ENCODE measurements around the gene KRTAP19-8. TPM values are rescaled to one million over a fixed set of nuclear protein-coding genes. Genes with fewer than 3 reads are reported as not detected.

The KRTAP19-8 gene
- total RNA-seq, 4 donors from 2014 or later, result not detected

- intact Hi-C loops (cut with DNase I; ENCODE audit: low total_unique reads), result no loop called here
- Histone ChIP-seq H3K27me3 (no peaks in the 10 kb centered on the region), H3K4me3 (no peak overlapping the region), H3K36me3 (no peaks in the 10 kb centered on the region), H3K4me1 (no peaks in the 10 kb centered on the region), H3K9me3 (no peaks in the 10 kb centered on the region), H3K27ac (no peak overlapping the region)
- no peak for DNase-seq
- in situ Hi-C loops (cut with MboI; ENCODE audit: low pct_ligation_motif_present in 1 of 4, low pct_unique_long_range_greater_than_20kb in 1 of 4, low sequenced_read_pairs in 3 of 4), result no loop called here
- WGBS, 2 donors (ENCODE audit: low coverage in 1 of 2), result 50 to 75% methylated on average over 1 of the region's 1 CpG
- TF ChIP-seq EP300 (IDR thresholded peaks at IDR 0.05; ENCODE audit: low read depth) (no peak), POLR2AphosphoS5 (IDR thresholded peaks at IDR 0.05) (no peak), CTCF (IDR thresholded peaks at IDR 0.05) (no peak), POLR2A (IDR thresholded peaks at IDR 0.05) (no peak)
Observed at GRCh38 chr21:31042080-31042464, 3.8 kb upstream of the KRTAP19-8 start.

DNA sequence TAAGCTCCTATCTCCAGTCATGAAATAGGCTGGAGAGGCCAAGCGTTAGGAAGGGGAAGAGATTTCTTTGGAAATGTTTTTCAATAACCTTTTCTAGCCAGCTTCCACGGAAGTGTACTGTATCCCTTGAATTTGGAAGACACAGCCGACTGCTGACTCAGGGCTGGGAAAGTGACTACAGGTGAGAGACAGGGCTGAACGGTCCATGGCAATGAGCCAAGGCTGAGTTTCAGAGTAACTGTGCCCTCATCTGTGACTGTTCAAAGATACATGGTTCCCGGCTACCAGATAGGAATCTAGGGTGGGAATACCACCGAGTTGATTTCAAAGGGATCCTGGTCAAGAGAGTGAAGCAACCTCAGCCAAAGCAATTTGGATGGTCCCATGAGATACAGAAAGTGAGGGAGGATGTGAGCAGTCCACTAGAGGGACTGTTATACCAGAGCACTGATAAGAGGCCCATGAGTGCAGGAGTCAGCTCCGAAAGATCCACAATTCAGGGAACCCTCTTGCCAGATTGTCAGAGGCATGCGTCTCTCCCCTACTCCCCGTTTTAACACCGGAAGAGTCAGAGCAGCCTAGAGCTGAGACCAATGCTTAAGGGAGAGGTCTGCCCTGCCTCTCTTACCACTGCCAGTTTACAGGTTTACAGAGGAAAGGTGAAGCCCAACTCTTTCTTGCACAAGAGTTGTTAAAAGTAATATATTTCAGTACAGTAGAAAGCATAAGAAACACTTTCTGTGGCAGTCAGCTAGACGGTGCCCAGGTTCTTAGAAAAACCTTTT, 3.2 kb upstream of the KRTAP19-8 start:
- no peaks in the 10 kb centered on the region for H3K27me3 ChIP-seq
- no peak overlapping the region for H3K27ac ChIP-seq
- in situ Hi-C loops (cut with MboI; ENCODE audit: low pct_ligation_motif_present in 1 of 4, low pct_unique_long_range_greater_than_20kb in 1 of 4, low sequenced_read_pairs in 3 of 4) (no loop called here), intact Hi-C loops (cut with DNase I; ENCODE audit: low total_unique reads) (no loop called here)
- TF ChIP-seq POLR2AphosphoS5 (IDR thresholded peaks at IDR 0.05) (no peak), POLR2A (IDR thresholded peaks at IDR 0.05) (no peak), CTCF (IDR thresholded peaks at IDR 0.05) (no peak), EP300 (IDR thresholded peaks at IDR 0.05; ENCODE audit: low read depth) (no peak)
- no peaks in the 10 kb centered on the region for H3K4me1 ChIP-seq
- no peaks in the 10 kb centered on the region for H3K9me3 ChIP-seq
- no peaks in the 10 kb centered on the region for H3K36me3 ChIP-seq
- WGBS, 2 donors (ENCODE audit: low coverage in 1 of 2), result 71% methylated on average over 11 of the region's 11 CpGs; no CpG with 5 or more reads in 1 of the 2 donors
- DNase-seq, result no peak
- no peak overlapping the region for H3K4me3 ChIP-seq

- H3K27ac ChIP-seq, result no peak overlapping the region
- no peaks in the 10 kb centered on the region for H3K27me3 ChIP-seq
- intact Hi-C loops (cut with DNase I; ENCODE audit: low total_unique reads), result no loop called here
- in situ Hi-C loops (cut with MboI; ENCODE audit: low pct_ligation_motif_present in 1 of 4, low pct_unique_long_range_greater_than_20kb in 1 of 4, low sequenced_read_pairs in 3 of 4), result no loop called here
- DNase-seq, result no peak
- no peaks in the 10 kb centered on the region for H3K36me3 ChIP-seq
- no peak for TF ChIP-seq POLR2A (IDR thresholded peaks at IDR 0.05)
- no peak for TF ChIP-seq POLR2AphosphoS5 (IDR thresholded peaks at IDR 0.05)
- no peak for TF ChIP-seq EP300 (IDR thresholded peaks at IDR 0.05; ENCODE audit: low read depth)
- TF ChIP-seq CTCF (IDR thresholded peaks at IDR 0.05), result no peak
- H3K4me3 ChIP-seq, result no peak overlapping the region
- no peaks in the 10 kb centered on the region for H3K9me3 ChIP-seq
- no peaks in the 10 kb centered on the region for H3K4me1 ChIP-seq
Observed at GRCh38 chr21:31034378-31034777, 3.9 kb downstream of the KRTAP19-8 start.

GRCh38 chr21:31030367-31031106, 7.7 kb downstream of the KRTAP19-8 start:
- DNase-seq, result no peak
- no peak overlapping the region for H3K4me3 ChIP-seq
- no peak overlapping the region for H3K27ac ChIP-seq
- intact Hi-C loops (cut with DNase I; ENCODE audit: low total_unique reads) (no loop called here), in situ Hi-C loops (cut with MboI; ENCODE audit: low pct_ligation_motif_present in 1 of 4, low pct_unique_long_range_greater_than_20kb in 1 of 4, low sequenced_read_pairs in 3 of 4) (no loop called here)
- WGBS, 2 donors (ENCODE audit: low coverage in 1 of 2), result 75 to 88% methylated on average over 3 of the region's 3 CpGs
- H3K9me3 ChIP-seq, result no peaks in the 10 kb centered on the region
- no peaks in the 10 kb centered on the region for H3K4me1 ChIP-seq
- no peaks in the 10 kb centered on the region for H3K27me3 ChIP-seq
- H3K36me3 ChIP-seq, result no peaks in the 10 kb centered on the region
- TF ChIP-seq POLR2AphosphoS5 (IDR thresholded peaks at IDR 0.05) (no peak), CTCF (IDR thresholded peaks at IDR 0.05) (no peak), POLR2A (IDR thresholded peaks at IDR 0.05) (no peak), EP300 (IDR thresholded peaks at IDR 0.05; ENCODE audit: low read depth) (no peak)
